Right lobe of liver (tissue), 4 donors: ENCODE data around the gene ANKS1B.

Experiments
- POLR2A ChIP-seq: fragments of 450-650 bp; IDR thresholded peaks from one replicate; pipeline ENCODE4 v1.6.1; 2017; ENCODE audit warnings: antibody characterized with exemption, mild to moderate bottlenecking
- TF ChIP-seq, protein P1 (sequence below), 4 donors: fragments of 200-600 bp in 3 of 4; fragments of 450-650 bp in 1 of 4; IDR thresholded peaks; one replicate each; pipeline versions ENCODE4 v1.5.1 to v1.8.0; 2016 to 2022; ENCODE audit warnings: antibody characterized with exemption in 4 of 4, mild to moderate bottlenecking in 2 of 4
- donor health status: DM: no; HTN: no; CAD: no.
- donor health status: DM: no; HTN: no; CAD: no.
- donor health status: DM: no; HTN: yes; CAD: no.

DNA sequence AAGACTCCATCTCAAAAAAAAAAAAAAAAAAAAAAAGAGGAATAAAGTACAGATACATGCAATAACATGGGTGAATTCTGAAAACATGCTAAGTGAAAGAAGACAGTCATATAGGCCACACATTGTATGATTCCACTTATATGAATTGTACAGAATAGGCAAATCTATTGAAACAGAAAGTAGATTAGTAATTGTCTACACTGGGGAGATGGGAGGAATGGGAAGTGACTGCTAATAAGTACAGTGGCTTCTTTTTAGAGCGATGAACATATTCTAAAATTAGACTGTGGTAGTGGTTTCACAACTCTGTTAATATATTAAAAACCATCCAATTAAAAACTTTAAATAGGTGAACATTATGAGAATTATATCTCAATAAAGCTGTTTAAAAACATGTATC lies 74.4 kb downstream of the ANKS1B start:
- no peak for TF ChIP-seq POLR2A
- TF ChIP-seq, protein P1, sequence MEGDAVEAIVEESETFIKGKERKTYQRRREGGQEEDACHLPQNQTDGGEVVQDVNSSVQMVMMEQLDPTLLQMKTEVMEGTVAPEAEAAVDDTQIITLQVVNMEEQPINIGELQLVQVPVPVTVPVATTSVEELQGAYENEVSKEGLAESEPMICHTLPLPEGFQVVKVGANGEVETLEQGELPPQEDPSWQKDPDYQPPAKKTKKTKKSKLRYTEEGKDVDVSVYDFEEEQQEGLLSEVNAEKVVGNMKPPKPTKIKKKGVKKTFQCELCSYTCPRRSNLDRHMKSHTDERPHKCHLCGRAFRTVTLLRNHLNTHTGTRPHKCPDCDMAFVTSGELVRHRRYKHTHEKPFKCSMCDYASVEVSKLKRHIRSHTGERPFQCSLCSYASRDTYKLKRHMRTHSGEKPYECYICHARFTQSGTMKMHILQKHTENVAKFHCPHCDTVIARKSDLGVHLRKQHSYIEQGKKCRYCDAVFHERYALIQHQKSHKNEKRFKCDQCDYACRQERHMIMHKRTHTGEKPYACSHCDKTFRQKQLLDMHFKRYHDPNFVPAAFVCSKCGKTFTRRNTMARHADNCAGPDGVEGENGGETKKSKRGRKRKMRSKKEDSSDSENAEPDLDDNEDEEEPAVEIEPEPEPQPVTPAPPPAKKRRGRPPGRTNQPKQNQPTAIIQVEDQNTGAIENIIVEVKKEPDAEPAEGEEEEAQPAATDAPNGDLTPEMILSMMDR (IDR thresholded peaks at IDR 0.05), result no peak
